Keratinocyte (primary cell): ENCODE measurements around the gene DUSP22.

Source experiments
- CTCF ChIP-seq, 3 experiments: IDR thresholded peaks in 1 of 3; conservative IDR thresholded peaks in 1 of 3; optimal IDR thresholded peaks in 1 of 3; 2 replicates in 2 of 3; 3 replicates in 1 of 3; pipeline versions ENCODE3 to v1.5.1; 2011; ENCODE audit warnings: low read length in 3 of 3, mild to moderate bottlenecking in 3 of 3, moderate library complexity in 2 of 3, control low read depth in 1 of 3, inconsistent platforms in 1 of 3; ENCODE audit not compliant: insufficient read depth in 2 of 3; ENCODE audit errors: extremely low read depth in 1 of 3
- EZH2 ChIP-seq: IDR thresholded peaks from one replicate; pipeline ENCODE4 v1.6.1; 2012; ENCODE audit warnings: inconsistent platforms, mild to moderate bottlenecking, low read length, moderate library complexity

- no peak for TF ChIP-seq CTCF (optimal IDR thresholded peaks at IDR 0.05 in 1 of 3, IDR thresholded peaks at IDR 0.05 in 1 of 3, conservative IDR thresholded peaks at IDR 0.05 in 1 of 3; ENCODE audit: extremely low read depth in 1 of 3, insufficient read depth in 2 of 3, low read length in 3 of 3)
- no peak for TF ChIP-seq EZH2
These were observed 52.6 kb downstream of the DUSP22 start for GRCh38 chr6:344816-345340.
